Activated CD4-positive, CD25-positive, alpha-beta regulatory T cell (primary cell): ENCODE results near the gene SLC26A11.
A peak's percentile ranks its signal among the peaks of the same experiment; 100 is the strongest.
"Not testable (repeated sequence)": the region's sequence is repeated elsewhere in the genome, so short reads cannot be mapped to it uniquely, and the experiment has no call there.

Experiments used
- DNase-seq, 4 experiments: peaks; one replicate each; lab custom pipeline; 2025; lab: John Stamatoyannopoulos, UW

SLC26A11 gene

GRCh38 chr17:80260791-80261158 lies 40.5 kb downstream of the SLC26A11 start, which contains the start of gene RNF213:
Gene RNF213 (plus strand): TSS chr17:80260852. CDS start chr17:80263682, 2,830 bp downstream.
- DNase-seq, result peak; percentile 27 to 53 (median 34)

- peak in 3 of 4 experiments; percentile 15 to 52 (median 51) for DNase-seq
Measured at GRCh38 chr17:80261159-80261894, 41.1 kb downstream of the SLC26A11 start.

GRCh38 chr17:80261895-80262279 lies 41.7 kb downstream of the SLC26A11 start:
- DNase-seq, result no peak

- DNase-seq, result no peak
Measured at GRCh38 chr17:80262291-80262690, 42.1 kb downstream of the SLC26A11 start.

- no peak for DNase-seq
Measured at GRCh38 chr17:80262775-80263244, 42.6 kb downstream of the SLC26A11 start.

GRCh38 chr17:80263253-80264204 lies 43.3 kb downstream of the SLC26A11 start:
- peak; percentile 71 to 77 (median 74) for DNase-seq

GRCh38 chr17:80264205-80265075 lies 44.2 kb downstream of the SLC26A11 start:
- DNase-seq, result peak in 3 of 4 experiments; percentile 27 to 36 (median 34)

GRCh38 chr17:80265205-80266068 lies 45.2 kb downstream of the SLC26A11 start:
- peak in 3 of 4 experiments; percentile 30 to 35 (median 30) for DNase-seq

- no peak for DNase-seq
Measured at GRCh38 chr17:80267391-80267790, 47.2 kb downstream of the SLC26A11 start.

GRCh38 chr17:80268427-80268826 lies 48.2 kb downstream of the SLC26A11 start:
- DNase-seq, result no peak

GRCh38 chr17:80269405-80269807 lies 49.2 kb downstream of the SLC26A11 start:
- DNase-seq, result no peak

- no peak for DNase-seq
Measured at GRCh38 chr17:80270104-80270503, 49.9 kb downstream of the SLC26A11 start.

- peak in 1 of 4 experiments; percentile 14 for DNase-seq
Measured at GRCh38 chr17:80270836-80271235, 50.6 kb downstream of the SLC26A11 start.

GRCh38 chr17:80272366-80272765 lies 52.1 kb downstream of the SLC26A11 start:
- no peak for DNase-seq

GRCh38 chr17:80274331-80274730 lies 54.1 kb downstream of the SLC26A11 start:
- DNase-seq, result no peak

- no peak for DNase-seq
Measured at GRCh38 chr17:80274871-80275449, 54.7 kb downstream of the SLC26A11 start.

GRCh38 chr17:80275857-80276256 lies 55.6 kb downstream of the SLC26A11 start:
- not testable (repeated sequence) for DNase-seq

GRCh38 chr17:80277751-80278671 lies 57.8 kb downstream of the SLC26A11 start:
- DNase-seq, result no peak

GRCh38 chr17:80279895-80280294 lies 59.7 kb downstream of the SLC26A11 start:
- DNase-seq, result no peak
